Endothelial cell of umbilical vein (primary cell): Measurements from ENCODE around the gene TMEFF2. TPM values are rescaled to one million over a fixed set of nuclear protein-coding genes. Genes with fewer than 3 reads are reported as not detected.

ENCODE experiments used
- BruUV-seq: library from RNA; stranded (reverse); fragments of 400-500 nt; replicated peaks from 2 replicates; lab custom pipeline; 2021; lab: Mats Ljungman, UMichigan
- CTCF ChIA-PET: fragments of 300-600, 350-600 bp; sonication (Branson Sonifier 250); formaldehyde crosslinking; loops from one replicate; lab custom pipeline; 2021; ENCODE audit warnings: antibody characterized with exemption, inconsistent platforms; lab: Charles Lee
- POLR2A ChIA-PET: fragments of 300-600, 350-600 bp; sonication (Branson Sonifier 250); formaldehyde crosslinking; loops from one replicate; lab custom pipeline; 2021; ENCODE audit warnings: antibody characterized with exemption, inconsistent platforms; lab: Charles Lee
- DNase-seq: peaks from one replicate; pipeline ENCODE4 v3.0.0-alpha.2; 2011; ENCODE audit warnings: low read depth, low spot score
- FAIRE-seq: peaks from 2 replicates; lab custom pipeline; 2011; peaks lifted over from hg19 to GRCh38; lab: Jason Lieb, UNC
- H2AFZ ChIP-seq: 2 replicates; pipeline ENCODE4 v1.6.0; 2012; ENCODE audit warnings: low read depth, low read length, control low read depth, inconsistent platforms
- H3K27ac ChIP-seq: 2 replicates; pipeline ENCODE4 v1.5.1; 2011; ENCODE audit warnings: low read depth, mild to moderate bottlenecking, control low read depth, low read length, moderate library complexity; ENCODE audit not compliant: insufficient read depth
- H3K27me3 ChIP-seq, 2 experiments: 2 replicates each; pipeline versions ENCODE4 v1.6.0 to v1.6.1; 2011; ENCODE audit warnings: low read length in 2 of 2, mixed read lengths in 1 of 2; ENCODE audit not compliant: control insufficient read depth in 2 of 2, insufficient read depth in 2 of 2
- H3K36me3 ChIP-seq, 2 experiments: 2 replicates in 1 of 2; 3 replicates in 1 of 2; pipeline ENCODE4 v1.5.1; 2011; ENCODE audit warnings: low read length in 2 of 2, mild to moderate bottlenecking in 1 of 2, moderate library complexity in 1 of 2; ENCODE audit not compliant: control insufficient read depth in 2 of 2, insufficient read depth in 2 of 2; ENCODE audit errors: extremely low read depth in 1 of 2
- H3K4me1 ChIP-seq: 3 replicates; pipeline ENCODE4 v1.5.1; 2011; ENCODE audit warnings: mild to moderate bottlenecking, low read length; ENCODE audit not compliant: control insufficient read depth, insufficient read depth; ENCODE audit errors: extremely low read depth
- H3K4me2 ChIP-seq: 2 replicates; pipeline ENCODE4 v1.6.1; 2011; ENCODE audit warnings: low read length, control low read depth, mixed read lengths; ENCODE audit not compliant: insufficient read depth
- H3K4me3 ChIP-seq, 3 experiments: fragments of 200-600 bp in 1 of 3; sonication (generic), shearing (Covaris generic) in 1 of 3; replicated peaks in 1 of 3; 2 replicates each; pipeline ENCODE4 v1.5.1; 2011 to 2016; ENCODE audit warnings: control low read depth in 3 of 3, low read length in 3 of 3, mild to moderate bottlenecking in 2 of 3, inconsistent platforms in 1 of 3, low read depth in 1 of 3, moderate library complexity in 1 of 3; ENCODE audit not compliant: insufficient read depth in 1 of 3
- H3K79me2 ChIP-seq: 2 replicates; pipeline ENCODE4 v1.6.0; 2012; ENCODE audit warnings: low read length, inconsistent platforms; ENCODE audit not compliant: control insufficient read depth, insufficient read depth
- H3K9ac ChIP-seq: replicated peaks from 2 replicates; pipeline ENCODE3; 2011; ENCODE audit warnings: low read length, control low read depth; ENCODE audit not compliant: insufficient read depth; ENCODE audit errors: extremely low read depth
- H3K9me1 ChIP-seq: replicated peaks from 3 replicates; pipeline ENCODE4 v1.6.0; 2011; ENCODE audit warnings: mild to moderate bottlenecking, low read length; ENCODE audit not compliant: control insufficient read depth, insufficient read depth; ENCODE audit errors: extremely low read depth
- H3K9me3 ChIP-seq: replicated peaks from 2 replicates; pipeline ENCODE4 v1.5.1; 2012; ENCODE audit warnings: low read length, inconsistent platforms; ENCODE audit not compliant: control insufficient read depth, insufficient read depth
- H4K20me1 ChIP-seq: replicated peaks from 2 replicates; pipeline ENCODE3; 2011; ENCODE audit warnings: mild to moderate bottlenecking, low read length; ENCODE audit not compliant: control insufficient read depth, insufficient read depth; ENCODE audit errors: extremely low read depth
- EZH2 ChIP-seq: IDR thresholded peaks from 2 replicates; pipeline ENCODE4 v1.6.1; 2012; ENCODE audit warnings: borderline replicate concordance, low read depth, mild to moderate bottlenecking, moderate library complexity, low read length, inconsistent platforms; ENCODE audit not compliant: severe bottlenecking
- FOS ChIP-seq: IDR thresholded peaks from 2 replicates; pipeline ENCODE4 v1.6.1; 2011; ENCODE audit warnings: mild to moderate bottlenecking, low read length, moderate library complexity, borderline replicate concordance; ENCODE audit not compliant: insufficient read depth
- GATA2 ChIP-seq: IDR thresholded peaks from 2 replicates; pipeline ENCODE4 v1.7.0; 2011; ENCODE audit warnings: low read depth, mild to moderate bottlenecking, moderate library complexity, mixed read lengths, low read length; ENCODE audit not compliant: insufficient read length, insufficient read depth
- JUN ChIP-seq: IDR thresholded peaks from 2 replicates; pipeline ENCODE4 v1.6.1; 2011; ENCODE audit warnings: borderline replicate concordance, low read depth; ENCODE audit not compliant: insufficient read length, insufficient read depth
- MAX ChIP-seq: IDR thresholded peaks from 2 replicates; pipeline ENCODE4 v1.6.1; 2011; ENCODE audit not compliant: insufficient read depth, insufficient read length
- MYC ChIP-seq: IDR thresholded peaks from one replicate; pipeline ENCODE4 v1.6.1; 2011; ENCODE audit warnings: mild to moderate bottlenecking, low read depth, low read length
- POLR2A ChIP-seq: IDR thresholded peaks from 2 replicates; pipeline ENCODE4 v1.6.1; 2012; ENCODE audit warnings: low read depth, mild to moderate bottlenecking, control low read depth, low read length
- POLR2AphosphoS5 ChIP-seq: IDR thresholded peaks from 2 replicates; pipeline ENCODE4 v1.6.1; 2012; ENCODE audit warnings: low read depth, mild to moderate bottlenecking, control low read depth, low read length, moderate library complexity; ENCODE audit not compliant: insufficient read depth
- dilution Hi-C: fragments of 300-500 bp; cut with MboI; formaldehyde crosslinking; loops from one replicate; pipeline ENCODE4 v1.15.0; 2019; ENCODE audit warnings: low sequenced_read_pairs; ENCODE audit not compliant: extremely low pct_ligation_motif_present
- intact Hi-C: fragments of 100-400 bp; cut with micrococcal nuclease; formaldehyde crosslinking; loops from one replicate; pipeline ENCODE4 v1.10.0; 2022
- polyA plus RNA-seq, 4 experiments: library from polyadenylated mRNA; depleted of rRNA in 3 of 4; stranded (reverse) in 3 of 4; unstranded in 1 of 4; fragments of >200 nt; gene quantifications; 2 replicates each; pipeline versions ENCODE4 v1.2.1 to v1.2.3, GENCODE V29; 2011 to 2012; ENCODE audit warnings: missing spikeins in 1 of 4
- total RNA-seq: library from RNA; stranded (reverse); gene quantifications from 2 replicates; pipeline ENCODE4 v1.2.3, GENCODE V29; 2021
- TF ChIP-seq, protein P1 (sequence below), 2 donors: IDR thresholded peaks; 1 replicate in 1 of 2; 2 replicates in 1 of 2; pipeline ENCODE4 v1.5.1; 2011; ENCODE audit warnings: low read length in 2 of 2, mild to moderate bottlenecking in 2 of 2, moderate library complexity in 2 of 2, control low read depth in 1 of 2, inconsistent platforms in 1 of 2, low read depth in 1 of 2; ENCODE audit not compliant: insufficient read depth in 1 of 2; ENCODE audit errors: extremely low read depth in 1 of 2

Gene TMEFF2
- total and polyA plus RNA-seq, 2 donors (not counting 3 experiments of a cell fraction or from before 2014, with no cell fraction given) = 0.18 to 0.20 TPM

DNA sequence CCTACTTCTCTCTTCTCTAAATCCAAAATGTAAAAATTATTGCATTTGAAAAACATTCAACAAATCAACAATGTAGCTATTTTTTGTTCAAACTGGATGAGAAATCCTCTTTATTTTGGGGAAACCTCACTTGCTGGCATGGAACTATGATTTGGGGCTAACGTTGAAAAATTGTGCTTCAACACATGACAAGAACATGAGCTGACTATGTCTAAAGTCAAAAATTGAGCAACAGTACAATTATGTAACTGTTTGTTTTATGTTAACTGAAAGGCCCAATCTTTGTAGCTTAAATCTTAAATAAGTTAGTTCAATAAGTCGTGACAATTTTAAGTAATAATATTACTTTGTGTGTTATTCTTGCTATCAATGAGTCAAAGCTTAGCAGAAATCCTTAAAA is 67.3 kb downstream of the TMEFF2 start:
- Histone ChIP-seq H3K4me2 (no peak overlapping the region), H3K9me1 (no peaks in the 10 kb centered on the region), H3K4me3 (no peak overlapping the region), H3K36me3 (no peaks in the 10 kb centered on the region), H3K27me3 (no peaks in the 10 kb centered on the region), H3K27ac (no peak overlapping the region), H3K9me3 (no peaks in the 10 kb centered on the region), H2AFZ (no peak overlapping the region), H3K9ac (no peak overlapping the region), H3K79me2 (no peaks in the 10 kb centered on the region), H4K20me1 (no peaks in the 10 kb centered on the region), H3K4me1 (no peaks in the 10 kb centered on the region)
- ChIA-PET POLR2A (no interaction called here), CTCF (interaction anchor here (0.8 to 1.5 kb wide), 3 partner anchors 12 to 35 kb away, joined by 3 to 4 read pairs (median 3); no protein-coding TSS in a partner anchor)
- no peak for TF ChIP-seq MAX
- TF ChIP-seq, protein P1, sequence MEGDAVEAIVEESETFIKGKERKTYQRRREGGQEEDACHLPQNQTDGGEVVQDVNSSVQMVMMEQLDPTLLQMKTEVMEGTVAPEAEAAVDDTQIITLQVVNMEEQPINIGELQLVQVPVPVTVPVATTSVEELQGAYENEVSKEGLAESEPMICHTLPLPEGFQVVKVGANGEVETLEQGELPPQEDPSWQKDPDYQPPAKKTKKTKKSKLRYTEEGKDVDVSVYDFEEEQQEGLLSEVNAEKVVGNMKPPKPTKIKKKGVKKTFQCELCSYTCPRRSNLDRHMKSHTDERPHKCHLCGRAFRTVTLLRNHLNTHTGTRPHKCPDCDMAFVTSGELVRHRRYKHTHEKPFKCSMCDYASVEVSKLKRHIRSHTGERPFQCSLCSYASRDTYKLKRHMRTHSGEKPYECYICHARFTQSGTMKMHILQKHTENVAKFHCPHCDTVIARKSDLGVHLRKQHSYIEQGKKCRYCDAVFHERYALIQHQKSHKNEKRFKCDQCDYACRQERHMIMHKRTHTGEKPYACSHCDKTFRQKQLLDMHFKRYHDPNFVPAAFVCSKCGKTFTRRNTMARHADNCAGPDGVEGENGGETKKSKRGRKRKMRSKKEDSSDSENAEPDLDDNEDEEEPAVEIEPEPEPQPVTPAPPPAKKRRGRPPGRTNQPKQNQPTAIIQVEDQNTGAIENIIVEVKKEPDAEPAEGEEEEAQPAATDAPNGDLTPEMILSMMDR (IDR thresholded peaks at IDR 0.05; ENCODE audit: extremely low read depth in 1 of 2, insufficient read depth in 1 of 2, low read depth in 1 of 2, low read length in 2 of 2) = no peak
- TF ChIP-seq POLR2A = no peak
- TF ChIP-seq POLR2AphosphoS5 = no peak
- TF ChIP-seq MYC = no peak
- TF ChIP-seq EZH2 = no peak
- TF ChIP-seq JUN = no peak
- no peak for TF ChIP-seq FOS
- no peak for TF ChIP-seq GATA2
- DNase-seq (no peak), FAIRE-seq (no peak)
- no TSS peak for BruUV-seq
- dilution Hi-C loops (no loop called here), intact Hi-C loops (no loop called here)
